GM19395 (cell line): ENCODE measurements around the gene USP37.

Source experiments
- ATAC-seq: cut with Tn5 transposase; IDR thresholded peaks from one replicate; pipeline ENCODE4 v1.9.1; 2021; ENCODE audit warnings: mild to moderate bottlenecking, moderate library complexity; ENCODE audit not compliant: unreplicated experiment

Gene USP37

GRCh38 chr2:218405086-218405745 is 162.9 kb downstream of the USP37 start:
- no peak for ATAC-seq

DNA sequence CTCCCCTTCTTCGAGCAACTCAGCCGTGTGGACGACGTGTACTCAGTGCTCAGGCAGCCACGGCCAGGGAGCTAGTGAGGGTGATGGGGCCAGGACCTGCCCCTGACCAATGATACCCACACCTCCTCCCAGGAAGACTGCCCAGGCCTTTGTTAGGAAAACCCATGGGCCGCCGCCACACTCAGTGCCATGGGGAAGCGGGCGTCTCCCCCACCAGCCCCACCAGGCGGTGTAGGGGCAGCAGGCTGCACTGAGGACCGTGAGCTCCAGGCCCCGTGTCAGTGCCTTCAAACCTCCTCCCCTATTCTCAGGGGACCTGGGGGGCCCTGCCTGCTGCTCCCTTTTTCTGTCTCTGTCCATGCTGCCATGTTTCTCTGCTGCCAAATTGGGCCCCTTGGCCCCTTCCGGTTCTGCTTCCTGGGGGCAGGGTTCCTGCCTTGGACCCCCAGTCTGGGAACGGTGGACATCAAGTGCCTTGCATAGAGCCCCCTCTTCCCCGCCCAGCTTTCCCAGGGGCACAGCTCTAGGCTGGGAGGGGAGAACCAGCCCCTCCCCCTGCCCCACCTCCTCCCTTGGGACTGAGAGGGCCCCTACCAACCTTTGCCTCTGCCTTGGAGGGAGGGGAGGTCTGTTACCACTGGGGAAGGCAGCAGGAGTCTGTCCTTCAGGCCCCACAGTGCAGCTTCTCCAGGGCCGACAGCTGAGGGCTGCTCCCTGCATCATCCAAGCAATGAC is 163.6 kb downstream of the USP37 start:
- ATAC-seq: no peak

GRCh38 chr2:218403810-218404209 is 164.3 kb downstream of the USP37 start:
- no peak for ATAC-seq

DNA sequence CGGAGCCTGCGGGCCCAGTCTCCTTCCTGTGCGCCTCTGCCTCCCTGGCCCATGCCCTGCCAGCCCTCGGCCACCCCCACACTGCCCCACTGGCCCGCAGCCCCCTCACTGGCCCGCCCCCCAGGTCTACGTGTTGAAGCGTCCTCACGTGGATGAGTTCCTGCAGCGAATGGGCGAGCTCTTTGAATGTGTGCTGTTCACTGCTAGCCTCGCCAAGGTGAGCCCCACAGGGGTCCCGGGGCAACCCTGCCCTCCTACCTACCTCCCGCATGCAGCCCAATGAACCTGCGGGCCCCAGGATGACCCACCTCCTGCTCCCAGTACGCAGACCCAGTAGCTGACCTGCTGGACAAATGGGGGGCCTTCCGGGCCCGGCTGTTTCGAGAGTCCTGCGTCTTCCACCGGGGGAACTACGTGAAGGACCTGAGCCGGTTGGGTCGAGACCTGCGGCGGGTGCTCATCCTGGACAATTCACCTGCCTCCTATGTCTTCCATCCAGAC is 165.2 kb downstream of the USP37 start:
- ATAC-seq: no peak

- no peak for ATAC-seq
Measured at GRCh38 chr2:218402491-218402901, 165.7 kb downstream of the USP37 start.

DNA sequence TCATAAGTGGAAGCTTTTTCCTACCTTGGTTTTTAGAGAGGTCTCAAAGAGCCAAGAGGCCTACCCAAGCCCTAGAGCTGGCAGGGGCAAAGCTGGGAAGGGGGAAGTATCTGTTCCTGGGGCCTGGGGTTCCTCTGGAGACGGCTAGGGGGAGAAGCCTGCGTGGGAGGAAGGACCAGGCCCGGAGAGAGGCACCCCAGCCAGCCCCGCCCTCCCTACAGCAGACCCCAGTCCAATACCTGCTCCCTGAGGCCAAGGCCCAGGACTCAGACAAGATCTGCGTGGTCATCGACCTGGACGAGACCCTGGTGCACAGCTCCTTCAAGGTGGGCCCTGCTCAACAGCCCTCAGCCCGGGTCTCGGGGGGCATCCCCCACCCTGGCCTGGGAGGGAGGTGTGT is 166.3 kb downstream of the USP37 start:
- no peak for ATAC-seq

DNA sequence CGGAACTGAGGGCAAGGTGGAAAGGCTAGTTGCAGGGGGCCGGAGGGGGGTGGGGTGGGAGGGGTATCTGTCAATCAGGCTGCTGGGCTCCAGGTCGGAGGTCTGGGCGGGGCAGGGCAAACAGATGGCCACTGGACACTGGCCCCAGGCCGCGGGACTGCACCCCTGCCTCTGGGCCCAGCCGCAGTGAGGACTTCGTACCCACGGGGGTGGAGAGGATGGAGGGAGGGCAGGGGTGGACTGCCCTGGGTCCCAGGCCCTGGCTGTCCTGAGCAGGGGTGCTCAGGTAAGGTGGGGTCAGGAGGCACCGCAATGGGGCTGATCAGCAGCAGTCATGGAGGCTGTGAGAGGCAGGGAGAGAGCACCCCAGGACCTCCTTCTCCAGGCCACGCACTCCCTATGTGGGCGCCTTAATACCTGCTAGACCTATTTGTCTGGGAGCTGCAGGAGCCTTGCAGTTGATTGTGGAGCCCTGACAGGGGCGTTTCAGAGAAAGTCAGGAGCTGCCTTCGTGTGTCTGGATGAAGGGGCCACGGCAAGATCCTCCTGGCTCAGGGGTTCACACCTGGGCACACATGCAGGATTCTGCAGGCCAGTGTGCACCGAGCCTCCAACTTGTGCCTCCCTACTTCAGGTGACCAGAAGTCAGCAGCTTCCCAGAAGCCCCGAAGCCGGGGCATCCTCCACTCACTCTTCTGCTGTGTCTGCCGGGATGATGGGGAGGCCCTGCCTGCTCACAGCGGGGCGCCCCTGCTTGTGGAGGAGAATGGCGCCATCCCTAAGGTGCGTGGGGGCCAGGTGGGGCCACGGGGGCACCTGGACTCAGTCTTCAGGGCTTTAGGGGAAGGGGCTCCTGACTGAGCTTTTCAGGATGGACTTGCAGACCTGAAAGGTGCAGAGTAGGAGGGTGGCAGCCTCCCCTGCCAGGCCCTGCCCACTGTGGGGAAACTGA is 166.9 kb downstream of the USP37 start:
- ATAC-seq: no peak
